GM19239 (cell line): ENCODE data around the gene HOXB8.

Experiments used
- DNase-seq: peaks from one replicate; pipeline ENCODE4 v3.0.0; 2011; ENCODE audit warnings: low spot score; ENCODE audit not compliant: insufficient read length
- FAIRE-seq: peaks from 2 replicates; lab custom pipeline; 2011; peaks lifted over from hg19 to GRCh38; lab: Jason Lieb, UNC

HOXB8 gene

GRCh38 chr17:48611681-48612455 lies 3.2 kb downstream of the HOXB8 start:
- DNase-seq (no peak), FAIRE-seq (peak; percentile 45)

GRCh38 chr17:48611213-48611612 lies 3.9 kb downstream of the HOXB8 start:
- FAIRE-seq (peak; percentile 37), DNase-seq (no peak)

- FAIRE-seq (peak; percentile 96), DNase-seq (peak; percentile 80)
Observed at GRCh38 chr17:48610282-48611211, 4.5 kb downstream of the HOXB8 start, which contains the start of gene HOXB7. Gene HOXB7, minus strand, starts transcription at chr17:48611017. Its CDS starts 99 bp downstream, at chr17:48610918.

GRCh38 chr17:48609759-48610281 lies 5.3 kb downstream of the HOXB8 start:
- no peak for FAIRE-seq
- DNase-seq: no peak

GRCh38 chr17:48609033-48609432 lies 6.1 kb downstream of the HOXB8 start:
- FAIRE-seq (no peak), DNase-seq (no peak)

- no peak for FAIRE-seq
- no peak for DNase-seq
Observed at GRCh38 chr17:48608494-48608834, 6.6 kb downstream of the HOXB8 start.

- FAIRE-seq (no peak), DNase-seq (no peak)
Observed at GRCh38 chr17:48606892-48607614, 8.0 kb downstream of the HOXB8 start.

GRCh38 chr17:48605991-48606891 lies 8.9 kb downstream of the HOXB8 start:
- no peak for FAIRE-seq

GRCh38 chr17:48605409-48605919 lies 9.6 kb downstream of the HOXB8 start:
- FAIRE-seq (no peak), DNase-seq (no peak)

More at GRCh38 chr17:48605991-48606891, 8.9 kb downstream of the HOXB8 start:
- DNase-seq: no peak

- FAIRE-seq: no peak
- no peak for DNase-seq
Observed at GRCh38 chr17:48604770-48605329, 10.2 kb downstream of the HOXB8 start, which contains the start of gene HOXB6. Gene HOXB6, minus strand, starts transcription at chr17:48604986. Its CDS starts 6,836 bp downstream, at chr17:48598150.

- FAIRE-seq: no peak
- DNase-seq: no peak
Observed at GRCh38 chr17:48603959-48604769, 10.9 kb downstream of the HOXB8 start.

- DNase-seq (no peak), FAIRE-seq (no peak)
Observed at GRCh38 chr17:48601539-48602425, 13.3 kb downstream of the HOXB8 start.

- no peak for FAIRE-seq
- DNase-seq: no peak
Observed at GRCh38 chr17:48601207-48601538, 13.9 kb downstream of the HOXB8 start.

- FAIRE-seq: no peak
Observed at GRCh38 chr17:48600244-48601098, 14.6 kb downstream of the HOXB8 start.

GRCh38 chr17:48599354-48599753 lies 15.7 kb downstream of the HOXB8 start:
- DNase-seq (no peak), FAIRE-seq (no peak)

More at GRCh38 chr17:48600244-48601098, 14.6 kb downstream of the HOXB8 start:
- no peak for DNase-seq

- FAIRE-seq (no peak), DNase-seq (no peak)
Observed at GRCh38 chr17:48598736-48599135, 16.4 kb downstream of the HOXB8 start.
